Measurements from ENCODE around the gene GABRA1.

Gene GABRA1

DNA sequence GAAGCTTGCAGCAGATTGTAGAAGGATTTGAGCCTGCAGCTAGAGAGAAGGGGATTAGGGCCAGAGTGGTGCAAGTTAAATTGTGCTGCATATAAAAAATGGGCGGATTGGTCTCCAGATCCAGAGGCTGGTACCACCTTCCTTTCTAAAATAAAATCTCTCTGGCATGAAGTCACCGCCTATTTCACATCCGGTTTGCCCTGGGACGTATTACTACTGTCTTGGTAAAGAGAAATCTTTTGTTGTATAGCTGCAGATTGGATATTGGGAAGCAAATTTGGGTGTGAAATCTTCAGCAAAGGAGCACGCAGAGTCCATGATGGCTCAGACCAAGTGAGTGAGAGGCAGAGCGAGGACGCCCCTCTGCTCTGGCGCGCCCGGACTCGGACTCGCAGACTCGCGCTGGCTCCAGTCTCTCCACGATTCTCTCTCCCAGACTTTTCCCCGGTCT is at the start of gene GABRA1:
GABRA1 (plus strand) TSS at position 180 of the 451 bp plus-strand sequence. CDS start 2,691 bp downstream, outside the sequence.
- H3K27ac ChIP-seq = peak within 1 kb of the TSS; percentile 74
- TF ChIP-seq ZFX (IDR thresholded peaks at IDR 0.05; ENCODE audit: borderline replicate concordance) (no peak), CTCF (IDR thresholded peaks at IDR 0.05) (no peak)

DNA sequence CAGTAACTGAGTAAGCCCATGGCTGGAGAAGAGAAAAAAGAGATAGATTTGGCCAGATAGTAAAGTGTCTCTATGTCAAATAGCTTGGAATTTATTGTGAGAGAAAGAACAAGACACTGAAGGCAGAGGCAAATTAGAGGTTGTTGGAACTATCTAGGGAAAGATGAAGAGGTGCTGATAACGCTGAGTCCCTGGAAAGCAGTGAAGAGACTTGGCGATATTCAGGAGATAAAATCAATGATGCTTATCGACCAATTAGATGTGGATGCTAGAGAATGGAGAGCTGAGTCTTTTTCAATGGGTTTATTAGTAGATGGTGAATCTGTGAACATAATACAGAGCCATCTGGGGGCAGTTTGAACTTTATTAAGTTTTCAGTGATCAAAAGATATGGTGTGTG is 48.6 kb upstream of the GABRA1 start:
- H3K27ac ChIP-seq = no peak overlapping the region
- TF ChIP-seq CTCF (IDR thresholded peaks at IDR 0.05) = no peak
- no peak for TF ChIP-seq ZFX (IDR thresholded peaks at IDR 0.05; ENCODE audit: borderline replicate concordance)

DNA sequence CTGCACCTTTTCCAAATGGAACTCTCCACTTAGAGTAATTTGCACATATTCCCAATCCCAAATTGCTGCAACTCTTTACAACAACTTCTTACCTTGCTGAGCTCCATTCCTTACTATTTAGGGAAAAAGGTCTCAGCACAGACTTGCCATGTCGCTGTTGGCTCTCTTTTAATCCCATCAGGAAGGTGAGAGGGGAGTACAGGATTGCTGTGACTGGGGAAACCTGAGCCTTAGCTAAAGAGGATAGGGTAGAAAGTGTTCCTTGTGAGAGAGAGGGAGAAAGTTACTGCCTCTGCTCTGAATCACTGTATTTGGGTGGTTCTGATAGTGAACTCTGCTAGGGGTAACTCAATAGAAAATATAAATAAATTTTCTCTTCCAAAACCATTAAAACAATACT is 43.7 kb upstream of the GABRA1 start:
- TF ChIP-seq ZFX (IDR thresholded peaks at IDR 0.05; ENCODE audit: borderline replicate concordance) (no peak), CTCF (IDR thresholded peaks at IDR 0.05) (no peak)

DNA sequence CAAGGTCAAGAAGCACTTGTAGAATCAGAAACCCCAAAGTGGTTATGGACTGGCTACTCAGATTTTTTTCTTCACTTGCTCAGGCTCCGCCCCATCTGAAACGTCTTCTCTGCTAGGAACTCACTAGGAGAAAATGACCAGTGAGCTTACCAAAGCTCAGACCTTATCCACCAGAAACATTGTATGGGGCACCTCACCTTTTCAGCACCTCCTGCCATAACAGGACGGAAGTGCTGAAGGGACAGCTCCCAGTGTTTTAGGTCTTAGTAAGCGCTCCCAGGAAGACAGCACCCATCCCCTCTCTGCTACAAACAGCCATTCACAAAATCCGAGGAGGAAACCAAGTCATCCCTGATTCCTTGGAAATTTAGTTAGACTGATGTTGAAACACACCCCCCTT is 1.2 kb upstream of the GABRA1 start:
- H3K27ac ChIP-seq = peak overlapping the region; percentile 74
- no peak for TF ChIP-seq ZFX (IDR thresholded peaks at IDR 0.05; ENCODE audit: borderline replicate concordance)
- no peak for TF ChIP-seq CTCF (IDR thresholded peaks at IDR 0.05)

More for the DNA sequence above, 43.7 kb upstream of the GABRA1 start:
- no peak overlapping the region for H3K27ac ChIP-seq

DNA sequence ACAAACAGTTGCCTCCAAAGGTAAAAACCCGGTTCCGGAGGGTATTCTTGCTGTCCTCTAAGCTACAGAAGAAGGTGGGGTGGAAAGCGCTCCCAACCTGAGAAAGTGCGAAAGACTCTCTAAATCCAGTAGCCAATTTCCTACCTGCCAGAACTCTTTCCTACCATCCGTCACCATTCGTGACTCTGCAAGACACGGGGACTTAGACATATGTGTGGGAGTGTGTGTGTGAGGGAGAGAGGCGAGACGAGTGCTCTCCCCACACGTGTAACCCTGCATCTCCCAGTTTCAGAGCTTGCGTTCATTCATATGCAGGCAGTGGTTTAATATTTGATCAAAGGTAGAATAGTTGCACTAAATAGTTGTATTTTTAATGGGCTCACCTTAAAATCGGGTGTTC is 473 bp upstream of the GABRA1 start:
- TF ChIP-seq ZFX (IDR thresholded peaks at IDR 0.05; ENCODE audit: borderline replicate concordance) (no peak), CTCF (IDR thresholded peaks at IDR 0.05) (no peak)
- H3K27ac ChIP-seq = peak overlapping the region; percentile 74

GRCh38 chr5:161850491-161850890 is 2.6 kb downstream of the GABRA1 start:
- no peak overlapping the region for H3K27ac ChIP-seq
- TF ChIP-seq CTCF (IDR thresholded peaks at IDR 0.05) = no peak

GRCh38 chr5:161851691-161852299 is 3.9 kb downstream of the GABRA1 start:
- TF ChIP-seq ZFX (IDR thresholded peaks at IDR 0.05; ENCODE audit: borderline replicate concordance) (no peak), CTCF (IDR thresholded peaks at IDR 0.05) (peak; percentile 76)
- no peak overlapping the region for H3K27ac ChIP-seq
